ENCODE measurements around the gene MUL1. TPM values are rescaled to one million over a fixed set of nuclear protein-coding genes. Genes with fewer than 3 reads are reported as not detected.

Gene MUL1
- total and polyA plus RNA-seq, 9 of the 15 experiments (the other 6 are each of a cell fraction or from before 2014, with no cell fraction given), result 10.4 to 32.9 (median 19.3) TPM

DNA sequence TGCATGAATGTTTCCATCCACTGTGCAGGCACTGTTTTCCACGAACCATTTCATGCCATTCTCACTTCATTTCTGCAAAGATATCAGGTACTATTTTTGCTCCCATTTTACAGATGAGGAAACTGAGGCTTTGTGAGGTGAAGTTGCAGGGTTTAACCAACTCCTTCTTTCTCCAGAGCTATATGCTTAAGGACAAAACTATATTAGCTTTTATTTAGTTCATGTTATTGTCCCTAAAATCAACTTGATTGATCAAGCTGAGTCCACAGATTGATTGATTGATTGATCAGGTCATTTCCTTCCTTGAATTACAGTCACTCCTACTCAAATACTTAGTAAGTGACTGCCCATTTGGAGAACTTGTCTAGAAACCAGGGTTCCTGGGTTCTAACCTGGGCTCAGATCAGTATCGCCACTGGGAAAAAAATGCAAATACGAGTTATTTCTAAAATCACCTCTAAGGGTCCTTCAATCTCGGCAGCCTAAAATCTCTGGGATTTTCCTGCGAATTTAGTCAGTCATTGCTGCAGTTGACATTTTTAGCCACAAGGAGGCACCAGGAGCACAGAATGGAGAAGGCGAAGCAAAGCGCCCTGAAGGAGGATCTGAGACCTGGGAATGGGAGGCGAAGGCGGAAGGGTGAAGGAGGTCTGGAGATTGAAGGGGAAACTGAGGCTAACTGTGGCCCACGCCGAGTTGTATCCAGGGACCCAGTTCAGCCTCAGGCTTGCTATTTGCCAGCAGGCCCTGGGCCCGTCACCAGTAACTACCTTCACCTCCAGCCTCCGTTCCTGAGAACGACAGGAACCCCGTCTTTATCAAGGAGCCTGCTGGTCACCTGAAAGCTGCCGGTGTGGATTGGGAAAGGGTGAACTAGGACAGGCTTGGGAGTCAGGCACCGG, 14.3 kb upstream of the MUL1 start (continued):
- TF ChIP-seq, protein P1, sequence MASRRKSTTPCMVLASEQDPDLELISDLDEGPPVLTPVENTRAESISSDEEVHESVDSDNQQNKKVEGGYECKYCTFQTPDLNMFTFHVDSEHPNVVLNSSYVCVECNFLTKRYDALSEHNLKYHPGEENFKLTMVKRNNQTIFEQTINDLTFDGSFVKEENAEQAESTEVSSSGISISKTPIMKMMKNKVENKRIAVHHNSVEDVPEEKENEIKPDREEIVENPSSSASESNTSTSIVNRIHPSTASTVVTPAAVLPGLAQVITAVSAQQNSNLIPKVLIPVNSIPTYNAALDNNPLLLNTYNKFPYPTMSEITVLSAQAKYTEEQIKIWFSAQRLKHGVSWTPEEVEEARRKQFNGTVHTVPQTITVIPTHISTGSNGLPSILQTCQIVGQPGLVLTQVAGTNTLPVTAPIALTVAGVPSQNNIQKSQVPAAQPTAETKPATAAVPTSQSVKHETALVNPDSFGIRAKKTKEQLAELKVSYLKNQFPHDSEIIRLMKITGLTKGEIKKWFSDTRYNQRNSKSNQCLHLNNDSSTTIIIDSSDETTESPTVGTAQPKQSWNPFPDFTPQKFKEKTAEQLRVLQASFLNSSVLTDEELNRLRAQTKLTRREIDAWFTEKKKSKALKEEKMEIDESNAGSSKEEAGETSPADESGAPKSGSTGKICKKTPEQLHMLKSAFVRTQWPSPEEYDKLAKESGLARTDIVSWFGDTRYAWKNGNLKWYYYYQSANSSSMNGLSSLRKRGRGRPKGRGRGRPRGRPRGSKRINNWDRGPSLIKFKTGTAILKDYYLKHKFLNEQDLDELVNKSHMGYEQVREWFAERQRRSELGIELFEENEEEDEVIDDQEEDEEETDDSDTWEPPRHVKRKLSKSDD (conservative IDR thresholded peaks at IDR 0.05; ENCODE audit: low read length), result no peak
- TF ChIP-seq NFYB (IDR thresholded peaks at IDR 0.05; ENCODE audit: extremely low read depth, insufficient read length), result no peak
- no peak for TF ChIP-seq POLR2H (tag; IDR thresholded peaks at IDR 0.05; ENCODE audit: low read depth)
- TF ChIP-seq, protein P2, sequence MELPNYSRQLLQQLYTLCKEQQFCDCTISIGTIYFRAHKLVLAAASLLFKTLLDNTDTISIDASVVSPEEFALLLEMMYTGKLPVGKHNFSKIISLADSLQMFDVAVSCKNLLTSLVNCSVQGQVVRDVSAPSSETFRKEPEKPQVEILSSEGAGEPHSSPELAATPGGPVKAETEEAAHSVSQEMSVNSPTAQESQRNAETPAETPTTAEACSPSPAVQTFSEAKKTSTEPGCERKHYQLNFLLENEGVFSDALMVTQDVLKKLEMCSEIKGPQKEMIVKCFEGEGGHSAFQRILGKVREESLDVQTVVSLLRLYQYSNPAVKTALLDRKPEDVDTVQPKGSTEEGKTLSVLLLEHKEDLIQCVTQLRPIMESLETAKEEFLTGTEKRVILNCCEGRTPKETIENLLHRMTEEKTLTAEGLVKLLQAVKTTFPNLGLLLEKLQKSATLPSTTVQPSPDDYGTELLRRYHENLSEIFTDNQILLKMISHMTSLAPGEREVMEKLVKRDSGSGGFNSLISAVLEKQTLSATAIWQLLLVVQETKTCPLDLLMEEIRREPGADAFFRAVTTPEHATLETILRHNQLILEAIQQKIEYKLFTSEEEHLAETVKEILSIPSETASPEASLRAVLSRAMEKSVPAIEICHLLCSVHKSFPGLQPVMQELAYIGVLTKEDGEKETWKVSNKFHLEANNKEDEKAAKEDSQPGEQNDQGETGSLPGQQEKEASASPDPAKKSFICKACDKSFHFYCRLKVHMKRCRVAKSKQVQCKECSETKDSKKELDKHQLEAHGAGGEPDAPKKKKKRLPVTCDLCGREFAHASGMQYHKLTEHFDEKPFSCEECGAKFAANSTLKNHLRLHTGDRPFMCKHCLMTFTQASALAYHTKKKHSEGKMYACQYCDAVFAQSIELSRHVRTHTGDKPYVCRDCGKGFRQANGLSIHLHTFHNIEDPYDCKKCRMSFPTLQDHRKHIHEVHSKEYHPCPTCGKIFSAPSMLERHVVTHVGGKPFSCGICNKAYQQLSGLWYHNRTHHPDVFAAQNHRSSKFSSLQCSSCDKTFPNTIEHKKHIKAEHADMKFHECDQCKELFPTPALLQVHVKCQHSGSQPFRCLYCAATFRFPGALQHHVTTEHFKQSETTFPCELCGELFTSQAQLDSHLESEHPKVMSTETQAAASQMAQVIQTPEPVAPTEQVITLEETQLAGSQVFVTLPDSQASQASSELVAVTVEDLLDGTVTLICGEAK (IDR thresholded peaks at IDR 0.05), result no peak
- TF ChIP-seq, protein P2 (CRISPR knock-in tag; IDR thresholded peaks at IDR 0.05), result no peak
- TF ChIP-seq KLF16 (IDR thresholded peaks at IDR 0.05), result peak; percentile 68
- TF ChIP-seq RHOXF2B (CRISPR knock-in tag; conservative IDR thresholded peaks at IDR 0.05), result no peak
- TF ChIP-seq SMC3 (conservative IDR thresholded peaks at IDR 0.05; ENCODE audit: insufficient read depth, low read depth, low read length), result peak; percentile 96
- no peak for TF ChIP-seq NFIC (IDR thresholded peaks at IDR 0.05)
- TF ChIP-seq PHF21A (IDR thresholded peaks at IDR 0.05; ENCODE audit: borderline replicate concordance, low read depth), result peak; percentile 99
